Endothelial cell of umbilical vein (primary cell): ENCODE data around the gene HTR3E. TPM values are rescaled to one million over a fixed set of nuclear protein-coding genes. Genes with fewer than 3 reads are reported as not detected.

ENCODE experiments used
- BruUV-seq: library from RNA; stranded (reverse); fragments of 400-500 nt; replicated peaks from 2 replicates; lab custom pipeline; 2021; lab: Mats Ljungman, UMichigan
- CTCF ChIA-PET: fragments of 300-600, 350-600 bp; sonication (Branson Sonifier 250); formaldehyde crosslinking; loops from one replicate; lab custom pipeline; 2021; ENCODE audit warnings: antibody characterized with exemption, inconsistent platforms; lab: Charles Lee
- POLR2A ChIA-PET: fragments of 300-600, 350-600 bp; sonication (Branson Sonifier 250); formaldehyde crosslinking; loops from one replicate; lab custom pipeline; 2021; ENCODE audit warnings: antibody characterized with exemption, inconsistent platforms; lab: Charles Lee
- DNase-seq: peaks from one replicate; pipeline ENCODE4 v3.0.0-alpha.2; 2011; ENCODE audit warnings: low read depth, low spot score
- FAIRE-seq: peaks from 2 replicates; lab custom pipeline; 2011; peaks lifted over from hg19 to GRCh38; lab: Jason Lieb, UNC
- H2AFZ ChIP-seq: 2 replicates; pipeline ENCODE4 v1.6.0; 2012; ENCODE audit warnings: low read depth, low read length, control low read depth, inconsistent platforms
- H3K27ac ChIP-seq: 2 replicates; pipeline ENCODE4 v1.5.1; 2011; ENCODE audit warnings: low read depth, mild to moderate bottlenecking, control low read depth, low read length, moderate library complexity; ENCODE audit not compliant: insufficient read depth
- H3K27me3 ChIP-seq, 2 experiments: 2 replicates each; pipeline versions ENCODE4 v1.6.0 to v1.6.1; 2011; ENCODE audit warnings: low read length in 2 of 2, mixed read lengths in 1 of 2; ENCODE audit not compliant: control insufficient read depth in 2 of 2, insufficient read depth in 2 of 2
- H3K36me3 ChIP-seq, 2 experiments: 2 replicates in 1 of 2; 3 replicates in 1 of 2; pipeline ENCODE4 v1.5.1; 2011; ENCODE audit warnings: low read length in 2 of 2, mild to moderate bottlenecking in 1 of 2, moderate library complexity in 1 of 2; ENCODE audit not compliant: control insufficient read depth in 2 of 2, insufficient read depth in 2 of 2; ENCODE audit errors: extremely low read depth in 1 of 2
- H3K4me1 ChIP-seq: 3 replicates; pipeline ENCODE4 v1.5.1; 2011; ENCODE audit warnings: mild to moderate bottlenecking, low read length; ENCODE audit not compliant: control insufficient read depth, insufficient read depth; ENCODE audit errors: extremely low read depth
- H3K4me2 ChIP-seq: 2 replicates; pipeline ENCODE4 v1.6.1; 2011; ENCODE audit warnings: low read length, control low read depth, mixed read lengths; ENCODE audit not compliant: insufficient read depth
- H3K4me3 ChIP-seq, 3 experiments: fragments of 200-600 bp in 1 of 3; sonication (generic), shearing (Covaris generic) in 1 of 3; replicated peaks in 1 of 3; 2 replicates each; pipeline ENCODE4 v1.5.1; 2011 to 2016; ENCODE audit warnings: control low read depth in 3 of 3, low read length in 3 of 3, mild to moderate bottlenecking in 2 of 3, inconsistent platforms in 1 of 3, low read depth in 1 of 3, moderate library complexity in 1 of 3; ENCODE audit not compliant: insufficient read depth in 1 of 3
- H3K79me2 ChIP-seq: 2 replicates; pipeline ENCODE4 v1.6.0; 2012; ENCODE audit warnings: low read length, inconsistent platforms; ENCODE audit not compliant: control insufficient read depth, insufficient read depth
- H3K9ac ChIP-seq: replicated peaks from 2 replicates; pipeline ENCODE3; 2011; ENCODE audit warnings: low read length, control low read depth; ENCODE audit not compliant: insufficient read depth; ENCODE audit errors: extremely low read depth
- H3K9me1 ChIP-seq: replicated peaks from 3 replicates; pipeline ENCODE4 v1.6.0; 2011; ENCODE audit warnings: mild to moderate bottlenecking, low read length; ENCODE audit not compliant: control insufficient read depth, insufficient read depth; ENCODE audit errors: extremely low read depth
- H3K9me3 ChIP-seq: replicated peaks from 2 replicates; pipeline ENCODE4 v1.5.1; 2012; ENCODE audit warnings: low read length, inconsistent platforms; ENCODE audit not compliant: control insufficient read depth, insufficient read depth
- H4K20me1 ChIP-seq: replicated peaks from 2 replicates; pipeline ENCODE3; 2011; ENCODE audit warnings: mild to moderate bottlenecking, low read length; ENCODE audit not compliant: control insufficient read depth, insufficient read depth; ENCODE audit errors: extremely low read depth
- CTCF ChIP-seq, 2 donors: IDR thresholded peaks; 1 replicate in 1 of 2; 2 replicates in 1 of 2; pipeline ENCODE4 v1.5.1; 2011; ENCODE audit warnings: low read length in 2 of 2, mild to moderate bottlenecking in 2 of 2, moderate library complexity in 2 of 2, control low read depth in 1 of 2, inconsistent platforms in 1 of 2, low read depth in 1 of 2; ENCODE audit not compliant: insufficient read depth in 1 of 2; ENCODE audit errors: extremely low read depth in 1 of 2
- EZH2 ChIP-seq: IDR thresholded peaks from 2 replicates; pipeline ENCODE4 v1.6.1; 2012; ENCODE audit warnings: borderline replicate concordance, low read depth, mild to moderate bottlenecking, moderate library complexity, low read length, inconsistent platforms; ENCODE audit not compliant: severe bottlenecking
- FOS ChIP-seq: IDR thresholded peaks from 2 replicates; pipeline ENCODE4 v1.6.1; 2011; ENCODE audit warnings: mild to moderate bottlenecking, low read length, moderate library complexity, borderline replicate concordance; ENCODE audit not compliant: insufficient read depth
- JUN ChIP-seq: IDR thresholded peaks from 2 replicates; pipeline ENCODE4 v1.6.1; 2011; ENCODE audit warnings: borderline replicate concordance, low read depth; ENCODE audit not compliant: insufficient read length, insufficient read depth
- MAX ChIP-seq: IDR thresholded peaks from 2 replicates; pipeline ENCODE4 v1.6.1; 2011; ENCODE audit not compliant: insufficient read depth, insufficient read length
- MYC ChIP-seq: IDR thresholded peaks from one replicate; pipeline ENCODE4 v1.6.1; 2011; ENCODE audit warnings: mild to moderate bottlenecking, low read depth, low read length
- POLR2A ChIP-seq: IDR thresholded peaks from 2 replicates; pipeline ENCODE4 v1.6.1; 2012; ENCODE audit warnings: low read depth, mild to moderate bottlenecking, control low read depth, low read length
- dilution Hi-C: fragments of 300-500 bp; cut with MboI; formaldehyde crosslinking; loops from one replicate; pipeline ENCODE4 v1.15.0; 2019; ENCODE audit warnings: low sequenced_read_pairs; ENCODE audit not compliant: extremely low pct_ligation_motif_present
- intact Hi-C: fragments of 100-400 bp; cut with micrococcal nuclease; formaldehyde crosslinking; loops from one replicate; pipeline ENCODE4 v1.10.0; 2022
- polyA plus RNA-seq, 4 experiments: library from polyadenylated mRNA; depleted of rRNA in 3 of 4; stranded (reverse) in 3 of 4; unstranded in 1 of 4; fragments of >200 nt; gene quantifications; 2 replicates each; pipeline versions ENCODE4 v1.2.1 to v1.2.3, GENCODE V29; 2011 to 2012; ENCODE audit warnings: missing spikeins in 1 of 4
- total RNA-seq: library from RNA; stranded (reverse); gene quantifications from 2 replicates; pipeline ENCODE4 v1.2.3, GENCODE V29; 2021

HTR3E gene
- total and polyA plus RNA-seq, 2 donors (not counting 3 experiments of a cell fraction or from before 2014, with no cell fraction given) = not detected

GRCh38 chr3:184073621-184074020, 23.2 kb upstream of the HTR3E start:
- DNase-seq = no peak
- FAIRE-seq = no peak
- POLR2A ChIA-PET = no interaction called here

More at GRCh38 chr3:184073621-184074020, 23.2 kb upstream of the HTR3E start:
- H3K9me1 ChIP-seq = no peaks in the 10 kb centered on the region
- TF ChIP-seq CTCF (IDR thresholded peaks at IDR 0.05; ENCODE audit: extremely low read depth in 1 of 2, insufficient read depth in 1 of 2, low read depth in 1 of 2, low read length in 2 of 2) (no peak), POLR2A (no peak), MAX (no peak), FOS (no peak), MYC (no peak), JUN (no peak), EZH2 (no peak)
- H3K4me2 ChIP-seq = no peak overlapping the region
- H3K27me3 ChIP-seq = peaks cover 3 to 4% of the 10 kb centered on the region in 2 experiments
- H2AFZ ChIP-seq = no peak overlapping the region
- BruUV-seq = no TSS peak
- H3K79me2 ChIP-seq = no peaks in the 10 kb centered on the region
- H3K36me3 ChIP-seq = no peaks in the 10 kb centered on the region
- no peak overlapping the region for H3K27ac ChIP-seq
- dilution Hi-C loops = no loop called here
- no peak overlapping the region for H3K4me3 ChIP-seq
- no peaks in the 10 kb centered on the region for H3K9me3 ChIP-seq
- H3K9ac ChIP-seq = no peak overlapping the region
- no peaks in the 10 kb centered on the region for H3K4me1 ChIP-seq
- intact Hi-C loops = no loop called here
- no peaks in the 10 kb centered on the region for H4K20me1 ChIP-seq
- CTCF ChIA-PET = no interaction called here
